Endothelial cell of umbilical vein (primary cell): ENCODE measurements around the gene CDK5RAP2. TPM values are rescaled to one million over a fixed set of nuclear protein-coding genes. Genes with fewer than 3 reads are reported as not detected.

Experiments used
- BruUV-seq: library from RNA; stranded (reverse); fragments of 400-500 nt; replicated peaks from 2 replicates; lab custom pipeline; 2021; lab: Mats Ljungman, UMichigan
- CTCF ChIA-PET: fragments of 300-600, 350-600 bp; sonication (Branson Sonifier 250); formaldehyde crosslinking; loops from one replicate; lab custom pipeline; 2021; ENCODE audit warnings: antibody characterized with exemption, inconsistent platforms; lab: Charles Lee
- POLR2A ChIA-PET: fragments of 300-600, 350-600 bp; sonication (Branson Sonifier 250); formaldehyde crosslinking; loops from one replicate; lab custom pipeline; 2021; ENCODE audit warnings: antibody characterized with exemption, inconsistent platforms; lab: Charles Lee
- DNase-seq: peaks from one replicate; pipeline ENCODE4 v3.0.0-alpha.2; 2011; ENCODE audit warnings: low read depth, low spot score
- FAIRE-seq: peaks from 2 replicates; lab custom pipeline; 2011; peaks lifted over from hg19 to GRCh38; lab: Jason Lieb, UNC
- H2AFZ ChIP-seq: 2 replicates; pipeline ENCODE4 v1.6.0; 2012; ENCODE audit warnings: low read depth, low read length, control low read depth, inconsistent platforms
- H3K27ac ChIP-seq: 2 replicates; pipeline ENCODE4 v1.5.1; 2011; ENCODE audit warnings: low read depth, mild to moderate bottlenecking, control low read depth, low read length, moderate library complexity; ENCODE audit not compliant: insufficient read depth
- H3K27me3 ChIP-seq, 2 experiments: 2 replicates each; pipeline versions ENCODE4 v1.6.0 to v1.6.1; 2011; ENCODE audit warnings: low read length in 2 of 2, mixed read lengths in 1 of 2; ENCODE audit not compliant: control insufficient read depth in 2 of 2, insufficient read depth in 2 of 2
- H3K36me3 ChIP-seq, 2 experiments: 2 replicates in 1 of 2; 3 replicates in 1 of 2; pipeline ENCODE4 v1.5.1; 2011; ENCODE audit warnings: low read length in 2 of 2, mild to moderate bottlenecking in 1 of 2, moderate library complexity in 1 of 2; ENCODE audit not compliant: control insufficient read depth in 2 of 2, insufficient read depth in 2 of 2; ENCODE audit errors: extremely low read depth in 1 of 2
- H3K4me1 ChIP-seq: 3 replicates; pipeline ENCODE4 v1.5.1; 2011; ENCODE audit warnings: mild to moderate bottlenecking, low read length; ENCODE audit not compliant: control insufficient read depth, insufficient read depth; ENCODE audit errors: extremely low read depth
- H3K4me2 ChIP-seq: 2 replicates; pipeline ENCODE4 v1.6.1; 2011; ENCODE audit warnings: low read length, control low read depth, mixed read lengths; ENCODE audit not compliant: insufficient read depth
- H3K4me3 ChIP-seq, 3 experiments: fragments of 200-600 bp in 1 of 3; sonication (generic), shearing (Covaris generic) in 1 of 3; replicated peaks in 1 of 3; 2 replicates each; pipeline ENCODE4 v1.5.1; 2011 to 2016; ENCODE audit warnings: control low read depth in 3 of 3, low read length in 3 of 3, mild to moderate bottlenecking in 2 of 3, inconsistent platforms in 1 of 3, low read depth in 1 of 3, moderate library complexity in 1 of 3; ENCODE audit not compliant: insufficient read depth in 1 of 3
- H3K79me2 ChIP-seq: 2 replicates; pipeline ENCODE4 v1.6.0; 2012; ENCODE audit warnings: low read length, inconsistent platforms; ENCODE audit not compliant: control insufficient read depth, insufficient read depth
- H3K9ac ChIP-seq: replicated peaks from 2 replicates; pipeline ENCODE3; 2011; ENCODE audit warnings: low read length, control low read depth; ENCODE audit not compliant: insufficient read depth; ENCODE audit errors: extremely low read depth
- H3K9me1 ChIP-seq: replicated peaks from 3 replicates; pipeline ENCODE4 v1.6.0; 2011; ENCODE audit warnings: mild to moderate bottlenecking, low read length; ENCODE audit not compliant: control insufficient read depth, insufficient read depth; ENCODE audit errors: extremely low read depth
- H3K9me3 ChIP-seq: replicated peaks from 2 replicates; pipeline ENCODE4 v1.5.1; 2012; ENCODE audit warnings: low read length, inconsistent platforms; ENCODE audit not compliant: control insufficient read depth, insufficient read depth
- H4K20me1 ChIP-seq: replicated peaks from 2 replicates; pipeline ENCODE3; 2011; ENCODE audit warnings: mild to moderate bottlenecking, low read length; ENCODE audit not compliant: control insufficient read depth, insufficient read depth; ENCODE audit errors: extremely low read depth
- CTCF ChIP-seq, 2 donors: IDR thresholded peaks; 1 replicate in 1 of 2; 2 replicates in 1 of 2; pipeline ENCODE4 v1.5.1; 2011; ENCODE audit warnings: low read length in 2 of 2, mild to moderate bottlenecking in 2 of 2, moderate library complexity in 2 of 2, control low read depth in 1 of 2, inconsistent platforms in 1 of 2, low read depth in 1 of 2; ENCODE audit not compliant: insufficient read depth in 1 of 2; ENCODE audit errors: extremely low read depth in 1 of 2
- EZH2 ChIP-seq: IDR thresholded peaks from 2 replicates; pipeline ENCODE4 v1.6.1; 2012; ENCODE audit warnings: borderline replicate concordance, low read depth, mild to moderate bottlenecking, moderate library complexity, low read length, inconsistent platforms; ENCODE audit not compliant: severe bottlenecking
- FOS ChIP-seq: IDR thresholded peaks from 2 replicates; pipeline ENCODE4 v1.6.1; 2011; ENCODE audit warnings: mild to moderate bottlenecking, low read length, moderate library complexity, borderline replicate concordance; ENCODE audit not compliant: insufficient read depth
- GATA2 ChIP-seq: IDR thresholded peaks from 2 replicates; pipeline ENCODE4 v1.7.0; 2011; ENCODE audit warnings: low read depth, mild to moderate bottlenecking, moderate library complexity, mixed read lengths, low read length; ENCODE audit not compliant: insufficient read length, insufficient read depth
- MAX ChIP-seq: IDR thresholded peaks from 2 replicates; pipeline ENCODE4 v1.6.1; 2011; ENCODE audit not compliant: insufficient read depth, insufficient read length
- MYC ChIP-seq: IDR thresholded peaks from one replicate; pipeline ENCODE4 v1.6.1; 2011; ENCODE audit warnings: mild to moderate bottlenecking, low read depth, low read length
- POLR2A ChIP-seq: IDR thresholded peaks from 2 replicates; pipeline ENCODE4 v1.6.1; 2012; ENCODE audit warnings: low read depth, mild to moderate bottlenecking, control low read depth, low read length
- POLR2AphosphoS5 ChIP-seq: IDR thresholded peaks from 2 replicates; pipeline ENCODE4 v1.6.1; 2012; ENCODE audit warnings: low read depth, mild to moderate bottlenecking, control low read depth, low read length, moderate library complexity; ENCODE audit not compliant: insufficient read depth
- dilution Hi-C: fragments of 300-500 bp; cut with MboI; formaldehyde crosslinking; loops from one replicate; pipeline ENCODE4 v1.15.0; 2019; ENCODE audit warnings: low sequenced_read_pairs; ENCODE audit not compliant: extremely low pct_ligation_motif_present
- intact Hi-C: fragments of 100-400 bp; cut with micrococcal nuclease; formaldehyde crosslinking; loops from one replicate; pipeline ENCODE4 v1.10.0; 2022
- polyA plus RNA-seq, 4 experiments: library from polyadenylated mRNA; depleted of rRNA in 3 of 4; stranded (reverse) in 3 of 4; unstranded in 1 of 4; fragments of >200 nt; gene quantifications; 2 replicates each; pipeline versions ENCODE4 v1.2.1 to v1.2.3, GENCODE V29; 2011 to 2012; ENCODE audit warnings: missing spikeins in 1 of 4
- total RNA-seq: library from RNA; stranded (reverse); gene quantifications from 2 replicates; pipeline ENCODE4 v1.2.3, GENCODE V29; 2021

CDK5RAP2 gene
- total and polyA plus RNA-seq, 2 donors (not counting 3 experiments of a cell fraction or from before 2014, with no cell fraction given), result 17.5 to 56.7 TPM

- Histone ChIP-seq H3K36me3 (peaks cover 0 to 13% of the 10 kb centered on the region in 2 experiments), H3K79me2 (no peaks in the 10 kb centered on the region), H3K4me2 (no peak overlapping the region), H3K4me3 (no peak overlapping the region), H4K20me1 (no peaks in the 10 kb centered on the region), H3K27me3 (no peaks in the 10 kb centered on the region), H3K4me1 (no peaks in the 10 kb centered on the region), H2AFZ (no peak overlapping the region), H3K27ac (no peak overlapping the region), H3K9ac (no peak overlapping the region), H3K9me3 (no peaks in the 10 kb centered on the region), H3K9me1 (no peaks in the 10 kb centered on the region)
- no TSS peak for BruUV-seq
- intact Hi-C loops (no loop called here), dilution Hi-C loops (no loop called here)
- POLR2A ChIA-PET, result no interaction called here
- TF ChIP-seq MAX (no peak), CTCF (IDR thresholded peaks at IDR 0.05; ENCODE audit: extremely low read depth in 1 of 2, insufficient read depth in 1 of 2, low read depth in 1 of 2, low read length in 2 of 2) (no peak), MYC (no peak), POLR2AphosphoS5 (no peak), GATA2 (no peak), EZH2 (no peak), POLR2A (no peak), FOS (no peak)
- CTCF ChIA-PET, result interaction anchor here (1.4 to 2.1 kb wide), 2 partner anchors 21 to 24 kb away, joined by 3 to 7 read pairs; no protein-coding TSS in a partner anchor
- DNase-seq (no peak), FAIRE-seq (no peak)
Observed at GRCh38 chr9:120453792-120454191, 126.2 kb downstream of the CDK5RAP2 start.
